ENCODE data around the gene SULT4A1.
"Not testable (repeated sequence)": the region's sequence is repeated elsewhere in the genome, so short reads cannot be mapped to it uniquely, and the experiment has no call there.

- TF ChIP-seq CTCF (IDR thresholded peaks at IDR 0.05), result peak in 3 of 7 experiments; percentile 3 to 23 (median 10)
- not testable (repeated sequence) for TF ChIP-seq POLR2A (IDR thresholded peaks at IDR 0.05)
Measured at GRCh38 chr22:43904412-43904811, 42.1 kb upstream of the SULT4A1 start.

Measured in body of pancreas (tissue), 4 donors.